Astrocyte (in vitro differentiated cells and primary cell): ENCODE measurements around the gene FLT3LG. TPM values are rescaled to one million over a fixed set of nuclear protein-coding genes. Genes with fewer than 3 reads are reported as not detected.

Experiments
- DNase-seq: peaks from one replicate; pipeline ENCODE4 v3.0.0-alpha.2; 2010; ENCODE audit warnings: low read depth
- FAIRE-seq: peaks from 2 replicates; lab custom pipeline; 2011; peaks lifted over from hg19 to GRCh38; lab: Jason Lieb, UNC
- H2AFZ ChIP-seq: 2 replicates; pipeline ENCODE4 v1.6.0; 2012; ENCODE audit warnings: low read depth, low read length, inconsistent platforms
- H3K27ac ChIP-seq: 2 replicates; pipeline ENCODE4 v1.5.1; 2011; ENCODE audit warnings: low read depth, low read length, inconsistent platforms
- H3K27me3 ChIP-seq: 2 replicates; pipeline ENCODE4 v1.6.0; 2011; ENCODE audit warnings: low read length, inconsistent platforms; ENCODE audit not compliant: insufficient read depth
- H3K36me3 ChIP-seq: 2 replicates; pipeline ENCODE4 v1.5.1; 2011; ENCODE audit warnings: low read length, inconsistent platforms; ENCODE audit not compliant: insufficient read depth
- H3K4me1 ChIP-seq: 2 replicates; pipeline ENCODE4 v1.5.1; 2011; ENCODE audit warnings: low read length, inconsistent platforms; ENCODE audit not compliant: insufficient read depth
- H3K4me2 ChIP-seq: 2 replicates; pipeline ENCODE4 v1.6.0; 2012; ENCODE audit warnings: low read length, inconsistent platforms
- H3K4me3 ChIP-seq: 2 replicates; pipeline ENCODE4 v1.5.1; 2011; ENCODE audit warnings: low read depth, mild to moderate bottlenecking, low read length, inconsistent platforms; ENCODE audit not compliant: insufficient read depth
- H3K79me2 ChIP-seq: 2 replicates; pipeline ENCODE4 v1.6.0; 2012; ENCODE audit warnings: mild to moderate bottlenecking, low read length, inconsistent platforms; ENCODE audit not compliant: insufficient read depth
- H3K9ac ChIP-seq: 2 replicates; pipeline ENCODE4 v1.6.0; 2012; ENCODE audit warnings: mild to moderate bottlenecking, low read length, inconsistent platforms
- H3K9me3 ChIP-seq: 2 replicates; pipeline ENCODE4 v1.5.1; 2012; ENCODE audit warnings: low read depth, mild to moderate bottlenecking, low read length, inconsistent platforms; ENCODE audit not compliant: insufficient read depth
- H4K20me1 ChIP-seq: 2 replicates; pipeline ENCODE4 v1.6.0; 2012; ENCODE audit warnings: low read length, inconsistent platforms; ENCODE audit not compliant: insufficient read depth
- H3K27ac Mint-ChIP-seq: one replicate; pipeline ENCODE4 v1.8.0; 2021; ENCODE audit warnings: mild to moderate bottlenecking, mixed read lengths; ENCODE audit not compliant: unreplicated experiment
- H3K27me3 Mint-ChIP-seq: one replicate; pipeline ENCODE4 v1.8.0; 2021; ENCODE audit warnings: low read depth, mixed read lengths; ENCODE audit not compliant: unreplicated experiment
- H3K36me3 Mint-ChIP-seq: one replicate; pipeline ENCODE4 v1.8.0; 2021; ENCODE audit warnings: low read depth, mixed read lengths; ENCODE audit not compliant: unreplicated experiment
- H3K4me1 Mint-ChIP-seq: one replicate; pipeline ENCODE4 v1.8.0; 2021; ENCODE audit warnings: low read depth, mixed read lengths; ENCODE audit not compliant: unreplicated experiment
- H3K4me3 Mint-ChIP-seq: one replicate; pipeline ENCODE4 v1.8.0; 2021; ENCODE audit warnings: mild to moderate bottlenecking, moderate library complexity, mixed read lengths; ENCODE audit not compliant: unreplicated experiment
- H3K9me3 Mint-ChIP-seq: one replicate; pipeline ENCODE4 v1.8.0; 2021; ENCODE audit warnings: mild to moderate bottlenecking, mixed read lengths; ENCODE audit not compliant: unreplicated experiment
- EZH2 ChIP-seq: IDR thresholded peaks from 2 replicates; pipeline ENCODE4 v1.6.1; 2012; ENCODE audit warnings: mild to moderate bottlenecking, low read length, inconsistent platforms; ENCODE audit not compliant: insufficient read depth
- total RNA-seq: library from RNA; stranded (reverse); gene quantifications from 2 replicates; pipeline ENCODE4 v1.2.1, GENCODE V29; 2021
- TF ChIP-seq, protein P1 (sequence below): IDR thresholded peaks from 2 replicates; pipeline ENCODE4 v1.5.1; 2011; ENCODE audit warnings: low read depth, mild to moderate bottlenecking, inconsistent platforms, low read length, moderate library complexity; ENCODE audit not compliant: insufficient read depth

The FLT3LG gene
- total RNA-seq, 1 donor from 2014 or later = not detected

DNA sequence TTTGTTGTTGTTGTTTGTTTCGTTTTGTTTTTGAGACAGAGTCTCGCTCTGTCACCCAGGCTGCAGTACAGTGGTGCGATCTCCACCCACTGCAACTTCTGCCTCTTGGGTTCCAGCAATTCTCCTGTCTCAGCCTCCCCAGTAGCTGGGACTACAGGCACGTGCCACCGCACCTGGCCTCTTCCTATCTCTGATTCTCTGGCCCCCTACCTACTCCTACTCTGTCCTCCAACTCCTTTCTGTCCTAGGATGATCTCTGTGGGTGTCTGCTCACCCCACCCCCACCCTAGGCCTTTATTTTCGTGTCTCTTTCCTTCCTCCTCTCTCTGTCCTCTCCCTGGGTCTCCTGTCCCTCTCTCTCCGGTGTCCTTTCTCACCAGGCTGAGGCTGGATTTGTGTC lies 23.6 kb upstream of the FLT3LG start:
- H3K4me3 Mint-ChIP-seq = peak overlapping the region; percentile 98
- Histone ChIP-seq H3K36me3 (no peaks in the 10 kb centered on the region), H3K27ac (no peak overlapping the region), H4K20me1 (peaks cover 4% of the 10 kb centered on the region), H2AFZ (no peak overlapping the region), H3K27me3 (no peaks in the 10 kb centered on the region), H3K4me2 (peak overlapping the region; percentile 98), H3K79me2 (peaks cover 13% of the 10 kb centered on the region), H3K4me3 (peak overlapping the region; percentile 96), H3K4me1 (peaks cover 8% of the 10 kb centered on the region), H3K9ac (peak overlapping the region; percentile 94), H3K9me3 (no peaks in the 10 kb centered on the region)
- TF ChIP-seq, protein P1, sequence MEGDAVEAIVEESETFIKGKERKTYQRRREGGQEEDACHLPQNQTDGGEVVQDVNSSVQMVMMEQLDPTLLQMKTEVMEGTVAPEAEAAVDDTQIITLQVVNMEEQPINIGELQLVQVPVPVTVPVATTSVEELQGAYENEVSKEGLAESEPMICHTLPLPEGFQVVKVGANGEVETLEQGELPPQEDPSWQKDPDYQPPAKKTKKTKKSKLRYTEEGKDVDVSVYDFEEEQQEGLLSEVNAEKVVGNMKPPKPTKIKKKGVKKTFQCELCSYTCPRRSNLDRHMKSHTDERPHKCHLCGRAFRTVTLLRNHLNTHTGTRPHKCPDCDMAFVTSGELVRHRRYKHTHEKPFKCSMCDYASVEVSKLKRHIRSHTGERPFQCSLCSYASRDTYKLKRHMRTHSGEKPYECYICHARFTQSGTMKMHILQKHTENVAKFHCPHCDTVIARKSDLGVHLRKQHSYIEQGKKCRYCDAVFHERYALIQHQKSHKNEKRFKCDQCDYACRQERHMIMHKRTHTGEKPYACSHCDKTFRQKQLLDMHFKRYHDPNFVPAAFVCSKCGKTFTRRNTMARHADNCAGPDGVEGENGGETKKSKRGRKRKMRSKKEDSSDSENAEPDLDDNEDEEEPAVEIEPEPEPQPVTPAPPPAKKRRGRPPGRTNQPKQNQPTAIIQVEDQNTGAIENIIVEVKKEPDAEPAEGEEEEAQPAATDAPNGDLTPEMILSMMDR = no peak
- TF ChIP-seq EZH2 = no peak
- H3K36me3 Mint-ChIP-seq = peaks cover 16% of the 10 kb centered on the region
- H3K4me1 Mint-ChIP-seq = peaks cover 5% of the 10 kb centered on the region
- H3K27ac Mint-ChIP-seq = peak overlapping the region; percentile 94
- no peak for DNase-seq
- no peak for FAIRE-seq
- no peaks in the 10 kb centered on the region for H3K27me3 Mint-ChIP-seq
- no peaks in the 10 kb centered on the region for H3K9me3 Mint-ChIP-seq

DNA sequence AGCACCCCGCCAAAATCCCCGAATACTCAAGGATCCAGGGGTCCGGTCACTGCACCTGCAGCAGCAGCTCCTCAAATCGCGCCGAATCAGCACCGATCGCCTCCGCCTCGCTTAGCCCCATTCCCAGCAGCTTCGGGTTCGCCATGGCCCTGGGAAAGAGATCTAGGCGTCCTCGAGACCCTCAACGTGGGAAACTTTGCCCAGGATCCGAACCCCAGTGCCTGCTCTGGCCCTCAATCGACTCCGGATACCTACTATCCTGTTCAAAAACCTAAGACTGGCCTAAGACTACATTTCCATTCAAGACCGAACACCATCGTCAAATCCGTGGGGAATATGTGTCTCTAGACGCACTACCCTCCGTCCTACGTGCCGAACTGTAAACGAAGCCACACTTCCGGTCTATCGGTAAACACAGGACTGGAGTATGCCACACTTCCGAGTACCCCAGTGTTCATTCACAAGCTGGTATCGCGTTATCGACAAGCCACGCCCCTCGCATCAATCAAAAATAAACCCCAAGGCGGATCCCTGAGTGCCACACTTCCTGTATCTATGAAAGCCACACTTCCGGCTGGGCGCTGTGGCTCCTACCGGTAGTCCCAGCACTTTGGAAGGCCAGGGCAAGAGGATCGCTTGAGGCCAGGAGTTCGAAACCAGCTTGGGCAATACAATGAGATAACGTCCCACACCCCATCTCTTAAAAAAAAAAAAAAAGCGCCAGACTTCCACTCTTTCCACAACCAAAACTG lies 22.4 kb upstream of the FLT3LG start, which contains the start of gene PIH1D1:
Gene PIH1D1 (minus strand): TSS at position 385 of the 752 bp plus-strand sequence. CDS start 240 bp downstream, at position 145.
- Histone ChIP-seq H3K9ac (peak within 1 kb of the TSS; percentile 94), H3K27ac (peak within 1 kb of the TSS; percentile 91), H3K9me3 (no peaks in the 10 kb centered on the region), H4K20me1 (peaks cover 4% of the 10 kb centered on the region), H2AFZ (peak within 1 kb of the TSS; percentile 88), H3K36me3 (no peaks in the 10 kb centered on the region), H3K79me2 (peaks cover 13% of the 10 kb centered on the region), H3K27me3 (no peaks in the 10 kb centered on the region), H3K4me3 (peak within 1 kb of the TSS; percentile 96), H3K4me1 (peaks cover 8% of the 10 kb centered on the region), H3K4me2 (peak within 1 kb of the TSS; percentile 98)
- Mint-ChIP-seq H3K27me3 (no peaks in the 10 kb centered on the region), H3K4me1 (peaks cover 5% of the 10 kb centered on the region), H3K9me3 (no peaks in the 10 kb centered on the region), H3K36me3 (peaks cover 13% of the 10 kb centered on the region), H3K27ac (peak within 1 kb of the TSS; percentile 100), H3K4me3 (peak within 1 kb of the TSS; percentile 98)
- peak; percentile 92 for FAIRE-seq
- no peak for TF ChIP-seq EZH2
- TF ChIP-seq, protein P1 = no peak
- peak; percentile 98 for DNase-seq
